CD4-positive, alpha-beta T cell treated with Interleukin-10 for 1 hour (primary cell): ENCODE measurements around the gene RFPL1.
"Not testable (repeated sequence)": the region's sequence is repeated elsewhere in the genome, so short reads cannot be mapped to it uniquely, and the experiment has no call there.

Source experiments
- DNase-seq: peaks from one replicate; pipeline ENCODE4 v3.0.0-alpha.2; 2020

Gene RFPL1

DNA sequence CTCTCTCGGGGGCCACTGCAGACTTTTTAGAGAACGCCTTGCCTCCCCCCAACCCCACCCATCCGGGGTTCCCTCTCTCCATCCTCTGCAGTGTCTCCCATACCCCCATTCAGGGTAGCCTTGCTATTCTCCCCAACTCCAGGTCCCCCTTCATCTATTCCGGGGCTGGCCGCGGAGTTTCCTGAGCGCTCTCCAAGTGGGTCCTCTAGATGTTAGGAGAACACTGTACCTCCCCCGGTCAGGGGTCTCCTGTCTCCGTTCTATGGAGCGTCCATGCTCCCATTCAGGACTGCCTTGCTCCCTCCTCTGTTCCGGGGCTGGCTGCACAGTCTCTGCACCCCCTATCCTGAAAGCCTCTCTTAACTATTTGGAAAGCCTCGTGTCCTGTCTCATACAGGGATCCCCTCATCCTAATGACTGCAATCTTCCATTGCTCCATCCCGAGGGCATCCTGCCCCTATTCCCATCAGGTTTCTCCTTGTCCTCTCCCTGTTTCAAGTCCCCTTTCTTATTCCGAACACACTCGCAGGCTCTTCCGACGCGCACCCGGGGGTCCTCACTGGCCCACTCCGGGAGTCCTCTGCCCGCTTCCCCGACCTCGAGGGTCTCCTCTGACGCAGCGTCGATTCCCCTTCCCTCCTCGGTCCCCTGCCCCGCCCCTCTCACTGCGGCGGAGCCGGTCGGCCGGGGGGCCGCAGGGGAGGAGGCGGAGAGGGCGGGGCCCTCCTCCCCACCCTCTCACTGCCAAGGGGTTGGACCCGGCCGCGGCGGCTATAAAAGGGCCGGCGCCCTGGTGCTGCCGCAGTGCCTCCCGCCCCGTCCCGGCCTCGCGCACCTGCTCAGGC is 41.3 kb downstream of the RFPL1 start, which contains the start of gene NEFH:
TSS of gene NEFH (plus strand) at position 802 of the 845 bp plus-strand sequence. CDS start 45 bp downstream, outside the sequence.
- no peak for DNase-seq

DNA sequence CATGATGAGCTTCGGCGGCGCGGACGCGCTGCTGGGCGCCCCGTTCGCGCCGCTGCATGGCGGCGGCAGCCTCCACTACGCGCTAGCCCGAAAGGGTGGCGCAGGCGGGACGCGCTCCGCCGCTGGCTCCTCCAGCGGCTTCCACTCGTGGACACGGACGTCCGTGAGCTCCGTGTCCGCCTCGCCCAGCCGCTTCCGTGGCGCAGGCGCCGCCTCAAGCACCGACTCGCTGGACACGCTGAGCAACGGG is 41.8 kb downstream of the RFPL1 start:
- DNase-seq = no peak

DNA sequence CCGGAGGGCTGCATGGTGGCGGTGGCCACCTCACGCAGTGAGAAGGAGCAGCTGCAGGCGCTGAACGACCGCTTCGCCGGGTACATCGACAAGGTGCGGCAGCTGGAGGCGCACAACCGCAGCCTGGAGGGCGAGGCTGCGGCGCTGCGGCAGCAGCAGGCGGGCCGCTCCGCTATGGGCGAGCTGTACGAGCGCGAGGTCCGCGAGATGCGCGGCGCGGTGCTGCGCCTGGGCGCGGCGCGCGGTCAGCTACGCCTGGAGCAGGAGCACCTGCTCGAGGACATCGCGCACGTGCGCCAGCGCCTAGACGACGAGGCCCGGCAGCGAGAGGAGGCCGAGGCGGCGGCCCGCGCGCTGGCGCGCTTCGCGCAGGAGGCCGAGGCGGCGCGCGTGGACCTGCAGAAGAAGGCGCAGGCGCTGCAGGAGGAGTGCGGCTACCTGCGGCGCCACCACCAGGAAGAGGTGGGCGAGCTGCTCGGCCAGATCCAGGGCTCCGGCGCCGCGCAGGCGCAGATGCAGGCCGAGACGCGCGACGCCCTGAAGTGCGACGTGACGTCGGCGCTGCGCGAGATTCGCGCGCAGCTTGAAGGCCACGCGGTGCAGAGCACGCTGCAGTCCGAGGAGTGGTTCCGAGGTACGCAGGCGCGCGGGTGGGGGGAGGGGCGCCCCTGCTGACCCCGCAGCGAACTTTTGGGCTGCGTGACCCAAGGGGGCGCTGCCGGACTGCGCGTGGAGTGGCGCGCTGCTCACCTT is 42.3 kb downstream of the RFPL1 start:
- peak; percentile 49 for DNase-seq

DNA sequence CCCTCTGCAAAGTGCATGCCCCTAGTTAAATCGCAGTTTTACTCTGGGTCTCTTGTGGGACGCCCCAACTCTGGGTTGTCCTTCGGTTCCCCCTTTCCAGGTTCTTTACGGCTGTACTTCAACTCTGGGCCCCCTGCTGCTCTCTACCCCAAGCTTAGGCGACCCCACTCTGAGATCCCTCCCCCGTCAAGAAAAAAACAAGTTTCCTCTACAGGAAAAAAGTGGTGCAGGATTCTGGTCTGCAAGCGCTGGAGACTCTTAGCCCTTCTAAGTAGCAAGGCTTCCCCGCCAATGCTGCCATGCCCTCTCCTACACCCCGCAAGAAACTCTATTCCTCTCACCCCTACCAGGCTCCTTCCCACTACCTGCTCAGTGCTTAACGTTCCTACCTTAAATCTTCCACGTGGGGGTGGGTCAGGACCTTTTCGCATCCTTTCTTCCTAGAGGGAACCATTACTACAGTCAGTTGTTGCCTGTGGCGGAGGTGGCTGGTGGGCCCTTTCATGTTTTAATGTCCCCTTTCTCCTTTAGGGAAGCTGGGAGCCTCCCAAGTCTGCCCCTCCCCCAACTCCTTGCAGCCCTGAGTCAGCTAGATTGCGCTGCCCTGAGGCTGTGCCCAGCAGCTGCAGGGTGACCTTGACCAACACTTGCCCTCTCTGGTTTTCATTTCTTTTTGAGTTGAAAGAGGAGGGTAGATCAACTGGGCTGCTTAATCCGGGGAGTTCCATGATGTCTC is 43.0 kb downstream of the RFPL1 start:
- no peak for DNase-seq

DNA sequence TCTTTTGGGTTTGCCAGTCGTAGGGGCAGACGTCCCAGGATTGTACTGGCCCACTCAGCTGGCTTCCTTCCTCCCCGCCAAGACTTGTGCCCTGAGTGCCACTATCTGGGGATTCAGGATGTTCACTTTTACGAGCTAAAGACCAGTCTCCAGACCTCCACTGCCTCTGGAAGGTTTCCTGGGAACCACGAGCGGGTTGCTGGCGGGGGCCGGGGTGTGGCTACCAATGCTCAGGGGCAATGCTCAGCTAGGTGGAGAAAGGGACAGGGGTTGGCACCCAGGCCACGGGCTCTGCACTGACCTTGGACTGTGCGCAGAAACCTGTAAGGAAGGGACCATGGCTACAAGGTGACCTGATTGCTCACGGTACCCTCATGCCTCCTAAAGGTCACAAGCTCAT is 43.9 kb downstream of the RFPL1 start:
- DNase-seq = no peak

DNA sequence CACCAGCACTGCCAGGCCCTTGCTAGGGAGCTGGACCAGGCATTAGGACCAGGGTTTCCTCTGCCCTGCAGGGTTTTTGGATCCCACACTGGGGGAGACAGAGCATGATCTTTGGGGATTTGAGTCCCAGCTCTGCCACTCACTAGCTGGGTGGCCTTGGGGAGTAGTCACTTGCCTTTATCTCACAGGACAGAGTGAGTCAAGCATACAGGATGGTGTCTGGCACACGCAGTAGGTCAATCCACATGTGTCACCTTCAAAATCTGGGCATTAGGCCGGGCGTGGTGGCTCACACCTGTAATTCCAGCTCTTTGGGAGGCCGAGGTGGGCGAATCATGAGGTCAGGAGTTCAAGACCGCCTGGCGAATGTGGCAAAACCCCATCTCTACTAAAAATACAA is 44.3 kb downstream of the RFPL1 start:
- DNase-seq = no peak

DNA sequence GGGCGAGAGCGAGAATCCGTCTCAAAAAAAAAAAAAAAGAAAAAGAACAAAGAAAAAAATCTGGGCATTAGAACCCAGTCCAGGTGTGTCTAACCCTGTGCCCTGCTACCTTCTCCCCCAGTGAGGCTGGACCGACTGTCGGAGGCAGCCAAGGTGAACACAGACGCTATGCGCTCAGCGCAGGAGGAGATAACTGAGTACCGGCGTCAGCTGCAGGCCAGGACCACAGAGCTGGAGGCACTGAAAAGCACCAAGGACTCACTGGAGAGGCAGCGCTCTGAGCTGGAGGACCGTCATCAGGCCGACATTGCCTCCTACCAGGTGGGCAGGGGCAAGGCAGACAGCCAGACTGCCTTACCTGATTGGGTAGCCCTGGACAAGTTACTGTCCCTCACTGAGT is 44.9 kb downstream of the RFPL1 start:
- no peak for DNase-seq

DNA sequence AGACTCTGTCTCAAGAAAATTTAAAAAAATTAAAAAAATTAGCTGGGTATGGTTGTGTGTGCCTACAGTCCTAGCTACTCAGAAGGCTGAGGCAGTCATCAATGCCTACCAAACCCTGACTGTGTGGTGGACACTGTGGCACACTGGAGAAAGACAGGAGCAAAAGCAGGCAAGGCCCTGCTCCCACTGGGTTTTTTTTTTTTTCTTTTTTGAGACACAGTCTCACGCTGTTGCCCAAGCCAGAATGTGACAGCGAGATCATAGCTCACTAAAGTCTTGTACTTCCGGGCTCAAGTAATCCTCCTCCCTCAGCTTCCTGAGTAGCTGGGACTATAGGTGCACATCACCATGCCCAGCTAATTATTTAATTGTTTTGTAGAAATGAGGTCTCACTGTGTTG is 46.3 kb downstream of the RFPL1 start:
- no peak for DNase-seq

DNA sequence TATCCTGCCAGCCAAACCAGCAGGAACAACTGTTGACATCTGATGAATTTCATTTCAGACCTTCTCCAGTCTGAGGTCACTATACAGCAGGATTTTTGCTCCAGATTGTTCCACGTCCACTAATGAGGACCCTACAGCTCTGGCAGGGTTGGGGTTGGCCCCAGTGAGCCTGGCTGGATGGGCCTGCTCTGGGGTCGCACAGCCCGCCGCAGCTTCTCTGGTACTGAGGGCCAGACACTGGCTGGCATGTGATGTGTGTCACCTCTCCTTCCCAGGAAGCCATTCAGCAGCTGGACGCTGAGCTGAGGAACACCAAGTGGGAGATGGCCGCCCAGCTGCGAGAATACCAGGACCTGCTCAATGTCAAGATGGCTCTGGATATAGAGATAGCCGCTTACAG is 47.1 kb downstream of the RFPL1 start:
- DNase-seq = no peak

DNA sequence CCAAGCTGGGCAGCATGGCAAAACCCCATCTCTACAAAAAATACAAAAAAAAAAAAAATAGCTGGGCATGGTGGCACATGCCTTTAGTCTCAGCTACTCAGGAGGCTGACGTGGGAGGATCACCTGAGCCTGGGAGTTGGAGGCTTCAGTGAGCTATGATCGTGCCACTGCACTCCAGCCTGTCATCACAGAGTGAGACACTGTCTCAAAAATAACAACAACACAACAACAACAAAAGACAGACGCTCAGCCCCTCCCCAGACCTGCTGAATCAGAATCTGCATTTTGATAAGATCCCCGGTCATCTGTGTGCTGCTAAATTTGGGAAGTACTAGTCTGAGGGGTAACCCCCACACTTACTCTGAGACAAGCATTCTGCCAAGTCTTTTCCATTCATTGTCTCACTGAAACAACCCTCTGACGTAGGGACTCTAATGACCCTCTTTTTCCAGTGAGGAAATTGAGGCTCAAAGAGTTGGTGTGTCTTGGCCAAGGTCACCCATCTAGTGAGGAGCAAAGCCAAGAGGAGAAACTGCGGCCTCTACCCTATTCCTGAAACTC is 49.1 kb downstream of the RFPL1 start:
- DNase-seq = no peak

DNA sequence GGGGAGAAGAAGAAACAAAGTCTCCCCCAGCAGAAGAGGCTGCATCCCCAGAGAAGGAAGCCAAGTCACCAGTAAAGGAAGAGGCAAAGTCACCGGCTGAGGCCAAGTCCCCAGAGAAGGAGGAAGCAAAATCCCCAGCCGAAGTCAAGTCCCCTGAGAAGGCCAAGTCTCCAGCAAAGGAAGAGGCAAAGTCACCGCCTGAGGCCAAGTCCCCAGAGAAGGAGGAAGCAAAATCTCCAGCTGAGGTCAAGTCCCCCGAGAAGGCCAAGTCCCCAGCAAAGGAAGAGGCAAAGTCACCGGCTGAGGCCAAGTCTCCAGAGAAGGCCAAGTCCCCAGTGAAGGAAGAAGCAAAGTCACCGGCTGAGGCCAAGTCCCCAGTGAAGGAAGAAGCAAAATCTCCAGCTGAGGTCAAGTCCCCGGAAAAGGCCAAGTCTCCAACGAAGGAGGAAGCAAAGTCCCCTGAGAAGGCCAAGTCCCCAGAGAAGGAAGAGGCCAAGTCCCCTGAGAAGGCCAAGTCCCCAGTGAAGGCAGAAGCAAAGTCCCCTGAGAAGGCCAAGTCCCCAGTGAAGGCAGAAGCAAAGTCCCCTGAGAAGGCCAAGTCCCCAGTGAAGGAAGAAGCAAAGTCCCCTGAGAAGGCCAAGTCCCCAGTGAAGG is 50.9 kb downstream of the RFPL1 start:
- not testable (repeated sequence) for DNase-seq

DNA sequence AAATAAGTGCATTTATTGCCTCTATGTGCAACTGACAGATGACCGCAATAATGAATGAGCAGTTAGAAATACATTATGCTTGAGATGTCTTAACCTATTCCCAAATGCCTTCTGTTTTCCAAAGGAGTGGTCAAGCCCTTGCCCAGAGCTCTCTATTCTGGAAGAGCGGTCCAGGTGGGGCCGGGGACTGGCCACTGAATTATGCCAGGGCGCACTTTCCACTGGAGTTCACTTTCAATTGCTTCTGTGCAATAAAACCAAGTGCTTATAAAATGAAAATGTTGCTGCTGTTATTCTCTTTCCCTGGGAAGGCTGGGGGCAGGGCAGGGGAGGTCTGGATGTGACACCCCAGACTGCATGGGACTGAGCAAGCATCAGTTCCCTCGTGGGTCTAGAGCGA is 52.6 kb downstream of the RFPL1 start:
- DNase-seq = no peak
